Colon (tissue), 2 donors: ENCODE measurements around the gene GMPR2.

Source experiments
- FAIRE-seq: peaks from 2 replicates; lab custom pipeline; 2012; peaks lifted over from hg19 to GRCh38; lab: Jason Lieb, UNC
- donor health status: control.
- donor health status: control.

GMPR2 gene

DNA sequence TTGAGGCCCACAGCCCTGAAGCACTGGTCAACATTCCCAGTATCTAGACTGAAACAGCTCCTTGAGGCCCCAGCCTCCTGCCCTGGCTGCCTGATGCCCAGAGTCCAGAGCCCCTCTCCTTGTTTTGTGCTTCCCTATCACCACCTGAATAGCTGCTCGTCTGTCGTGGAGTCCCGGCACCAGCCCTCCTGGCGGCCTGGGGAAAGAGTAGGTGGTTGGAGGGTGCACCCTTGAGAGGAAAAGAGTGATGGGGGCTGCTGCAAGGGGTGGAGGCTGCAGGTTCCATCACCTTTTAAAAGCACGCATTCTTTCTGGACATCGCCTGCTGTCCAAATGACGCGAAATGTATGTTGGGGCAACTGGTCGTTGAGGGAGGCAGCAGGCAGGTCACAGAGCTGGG is 35.5 kb downstream of the GMPR2 start:
- FAIRE-seq, result no peak

DNA sequence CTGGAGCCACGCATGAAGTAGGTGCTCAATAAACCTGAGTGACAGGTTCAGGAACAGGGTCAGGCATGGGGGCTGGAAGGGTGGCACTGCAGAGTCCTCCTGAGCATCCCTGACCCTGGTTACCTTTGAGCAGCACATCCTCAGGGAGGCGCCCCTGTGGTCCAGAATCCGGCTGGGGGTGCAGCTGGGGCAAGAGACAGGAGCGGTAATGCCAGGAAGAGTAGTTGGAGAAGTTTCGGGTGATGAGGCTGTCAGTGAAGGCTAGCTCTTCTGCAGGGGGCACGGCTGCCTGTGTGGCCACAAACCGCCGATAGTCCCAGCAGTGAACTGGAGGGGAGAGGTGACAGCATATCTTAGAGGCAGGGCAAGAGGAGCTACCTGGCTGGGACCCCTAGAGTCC is 36.6 kb downstream of the GMPR2 start:
- FAIRE-seq, result no peak

DNA sequence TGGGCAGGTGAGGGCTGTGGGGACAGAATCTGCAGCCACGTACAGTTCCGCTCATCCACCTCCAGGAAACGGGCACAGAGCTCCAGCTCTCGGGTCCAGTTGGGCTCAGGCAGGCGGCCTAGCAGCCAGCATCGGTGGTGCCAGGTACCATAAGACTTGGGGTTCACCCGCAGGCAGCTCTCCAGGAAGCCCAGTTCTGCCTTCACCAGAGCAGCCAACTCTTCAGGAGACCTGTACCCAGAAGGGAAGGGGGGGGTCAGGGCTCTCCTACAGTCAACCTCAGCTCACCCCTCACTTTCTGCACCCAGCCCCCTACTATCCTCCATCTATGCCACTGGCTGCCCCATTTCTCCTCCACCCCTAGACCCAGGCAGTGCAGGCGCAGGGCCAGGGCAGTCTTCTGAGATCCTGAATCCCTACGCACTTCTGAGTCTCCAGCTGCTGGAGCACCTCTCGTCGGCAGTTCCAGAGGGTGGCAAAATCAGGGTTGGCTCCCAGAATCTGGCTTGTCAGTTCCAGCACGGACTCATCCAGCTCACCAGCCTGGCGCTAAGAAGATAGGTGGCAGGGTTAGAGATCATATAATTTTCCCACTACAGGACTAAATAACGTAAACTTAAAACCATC is 37.3 kb downstream of the GMPR2 start:
- FAIRE-seq, result no peak

DNA sequence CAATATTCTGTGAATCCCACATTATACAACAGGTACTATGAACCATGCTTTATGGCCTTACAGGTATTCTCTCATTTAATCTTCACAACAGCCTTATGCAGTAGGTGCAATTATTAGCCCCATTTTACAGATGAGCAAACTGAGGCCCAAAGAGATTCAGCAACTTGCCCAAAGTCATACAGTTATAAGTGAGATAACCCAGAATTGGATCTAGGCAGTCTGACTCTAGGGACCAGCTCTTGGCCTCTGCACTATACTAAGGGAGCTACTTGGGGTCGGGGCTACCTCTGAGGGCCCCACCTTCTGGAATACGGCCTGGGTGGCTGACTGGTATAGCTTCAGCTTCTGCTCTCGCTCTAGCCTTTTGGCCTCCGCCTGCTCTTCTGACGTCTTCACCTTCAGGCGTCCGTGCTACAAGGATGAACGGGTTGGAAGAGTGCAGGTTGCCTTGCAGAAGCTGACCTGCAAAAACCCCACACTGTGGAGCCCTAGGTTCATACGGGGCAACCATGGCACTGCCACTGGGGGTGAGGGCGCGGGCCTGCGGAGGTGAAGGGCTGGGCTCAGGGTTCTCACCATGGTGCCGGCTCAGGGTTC is 37.9 kb downstream of the GMPR2 start:
- FAIRE-seq, result no peak

DNA sequence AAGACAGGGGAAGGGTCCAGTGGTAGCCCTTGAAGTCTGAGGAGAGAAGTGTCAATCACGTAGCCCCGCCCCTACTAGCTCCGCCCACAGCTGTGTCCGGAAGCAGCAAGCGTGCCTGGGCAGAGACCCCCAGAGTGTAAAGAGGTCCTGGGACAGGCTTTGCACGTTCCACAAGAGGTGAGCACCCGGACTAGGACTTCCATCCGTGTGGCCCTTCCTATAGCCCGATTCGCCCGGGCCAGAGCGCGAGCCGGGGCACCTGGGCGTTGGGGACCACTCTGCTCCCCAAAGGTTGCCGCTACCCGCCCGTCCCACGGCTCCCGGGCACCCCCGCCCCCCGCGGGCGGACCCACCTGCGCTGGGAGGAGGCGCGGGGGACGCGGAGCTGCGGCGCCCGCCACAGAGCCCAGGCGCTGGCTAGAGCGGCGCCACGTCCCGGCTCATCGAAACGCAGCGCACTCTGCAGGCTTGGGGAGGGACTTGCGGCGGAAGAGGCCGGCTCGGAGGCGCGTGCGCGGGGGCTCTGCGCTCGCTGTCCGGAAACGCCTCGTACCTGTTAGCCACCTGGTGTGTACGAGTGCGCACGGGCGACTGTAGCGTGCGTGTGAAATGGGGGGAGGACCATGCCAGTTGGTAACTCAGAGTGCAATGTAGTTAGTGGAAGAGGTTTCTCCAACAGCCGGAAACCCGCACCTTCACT is 38.6 kb downstream of the GMPR2 start, which contains the start of gene RABGGTA:
RABGGTA (minus strand) TSS at position 464 of the 700 bp plus-strand sequence. CDS start 482 bp downstream, outside the sequence.
- no peak for FAIRE-seq

DNA sequence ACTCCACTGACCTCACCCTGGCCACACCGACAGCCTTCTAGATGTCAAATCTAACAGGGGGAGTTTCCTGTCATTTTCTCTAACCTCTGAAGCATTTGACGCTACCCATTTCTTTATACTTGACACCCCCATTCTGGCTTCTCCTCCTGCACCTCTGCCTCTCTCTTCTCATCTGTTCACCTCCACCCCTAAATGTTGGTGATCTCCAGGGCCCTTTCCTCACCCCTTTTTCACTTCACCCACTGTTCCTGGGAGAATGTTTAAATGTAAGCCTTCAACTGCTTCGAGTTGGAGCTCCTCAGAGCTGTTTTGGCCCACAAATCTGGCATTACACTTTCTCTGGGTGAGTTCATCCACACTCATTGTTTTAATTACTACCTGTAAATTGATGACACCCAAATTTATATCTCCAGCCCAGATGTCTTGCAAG is 39.1 kb downstream of the GMPR2 start:
- FAIRE-seq, result no peak

DNA sequence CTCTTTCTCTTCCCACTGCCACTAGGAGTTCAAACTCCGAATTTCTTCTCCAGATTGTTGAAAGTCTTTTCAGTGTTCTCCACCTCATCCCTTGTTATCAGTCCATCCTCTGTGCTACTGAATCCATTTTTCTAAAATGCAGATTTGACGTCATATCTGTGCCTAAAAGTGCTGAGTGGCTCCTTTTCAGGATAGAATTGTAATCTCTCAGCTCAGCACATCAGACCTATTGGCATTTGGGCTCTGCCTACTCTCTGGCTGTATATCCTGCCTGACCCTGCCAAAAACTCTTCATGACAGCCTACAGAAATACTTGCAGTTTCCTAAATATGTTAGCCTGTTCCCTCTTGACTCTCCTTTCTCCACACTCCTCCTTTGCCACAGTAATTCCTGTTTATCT is 39.7 kb downstream of the GMPR2 start:
- no peak for FAIRE-seq

DNA sequence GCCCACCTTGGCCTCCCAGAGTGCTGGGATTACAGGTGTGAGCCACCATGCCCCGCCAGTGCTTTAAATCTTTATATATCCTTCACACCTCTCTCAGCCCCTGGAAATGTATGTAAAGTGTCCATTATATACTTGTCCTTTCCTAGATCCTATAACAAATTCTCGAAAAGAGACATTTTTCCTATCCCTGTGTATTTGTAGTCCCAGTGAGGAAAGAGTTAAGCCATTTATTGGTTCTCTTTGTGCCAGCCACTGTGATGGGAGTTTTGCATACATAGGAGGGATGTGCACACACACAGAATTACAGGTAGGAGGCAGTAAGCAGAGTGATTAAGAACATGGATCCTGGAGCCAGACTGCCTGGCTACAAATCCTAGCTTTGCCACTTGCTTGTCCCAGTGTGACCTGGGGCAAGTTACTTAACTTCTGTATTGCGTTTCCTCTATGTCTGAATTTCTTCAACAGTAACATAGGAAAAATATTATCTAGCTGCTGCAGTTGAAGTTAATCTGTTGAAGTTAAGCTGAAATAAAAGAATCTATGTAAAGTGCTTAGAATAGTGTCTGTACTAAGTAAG is 40.8 kb downstream of the GMPR2 start:
- no peak for FAIRE-seq

DNA sequence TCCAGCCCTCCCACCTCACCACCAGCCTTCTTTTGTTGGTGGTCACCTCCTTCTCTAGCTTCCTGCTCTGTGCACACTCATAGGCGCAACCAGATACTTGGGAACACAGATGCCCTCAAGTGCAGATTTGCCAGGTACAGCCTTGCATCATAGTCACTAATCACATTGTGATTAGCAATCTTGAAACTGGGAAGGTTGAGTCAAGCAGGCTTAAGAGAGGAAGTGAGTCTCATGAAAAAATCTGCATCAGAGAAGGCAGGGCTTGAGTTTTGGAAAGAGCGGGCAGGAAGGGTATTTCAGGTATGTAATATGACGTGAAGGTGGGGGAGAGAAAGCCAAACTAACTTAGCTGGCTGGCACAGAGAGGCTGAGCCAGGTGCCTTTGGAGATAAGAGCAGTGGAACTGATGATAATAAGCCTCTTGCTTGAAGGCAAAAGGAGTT is 41.4 kb downstream of the GMPR2 start:
- FAIRE-seq, result no peak

DNA sequence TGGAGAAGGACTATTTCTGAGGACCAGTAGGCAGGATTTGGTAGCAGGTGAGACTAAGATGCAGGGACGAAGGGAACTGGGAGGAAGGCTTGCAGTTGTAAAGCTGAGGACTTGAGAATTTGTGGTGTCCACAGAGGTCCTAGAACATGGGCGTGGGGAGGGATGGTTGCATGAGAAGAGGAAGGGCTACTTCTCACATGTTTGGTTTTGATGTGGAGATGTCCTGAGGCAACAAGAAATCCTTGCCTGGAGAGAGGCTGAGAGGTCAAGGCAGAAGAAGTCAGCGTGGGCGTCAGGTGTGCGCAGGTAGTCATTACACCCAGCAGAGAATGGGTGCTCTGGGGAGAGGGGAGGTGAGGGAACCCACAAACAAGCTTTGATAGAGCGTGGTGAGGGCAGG is 44.3 kb downstream of the GMPR2 start:
- FAIRE-seq, result no peak

DNA sequence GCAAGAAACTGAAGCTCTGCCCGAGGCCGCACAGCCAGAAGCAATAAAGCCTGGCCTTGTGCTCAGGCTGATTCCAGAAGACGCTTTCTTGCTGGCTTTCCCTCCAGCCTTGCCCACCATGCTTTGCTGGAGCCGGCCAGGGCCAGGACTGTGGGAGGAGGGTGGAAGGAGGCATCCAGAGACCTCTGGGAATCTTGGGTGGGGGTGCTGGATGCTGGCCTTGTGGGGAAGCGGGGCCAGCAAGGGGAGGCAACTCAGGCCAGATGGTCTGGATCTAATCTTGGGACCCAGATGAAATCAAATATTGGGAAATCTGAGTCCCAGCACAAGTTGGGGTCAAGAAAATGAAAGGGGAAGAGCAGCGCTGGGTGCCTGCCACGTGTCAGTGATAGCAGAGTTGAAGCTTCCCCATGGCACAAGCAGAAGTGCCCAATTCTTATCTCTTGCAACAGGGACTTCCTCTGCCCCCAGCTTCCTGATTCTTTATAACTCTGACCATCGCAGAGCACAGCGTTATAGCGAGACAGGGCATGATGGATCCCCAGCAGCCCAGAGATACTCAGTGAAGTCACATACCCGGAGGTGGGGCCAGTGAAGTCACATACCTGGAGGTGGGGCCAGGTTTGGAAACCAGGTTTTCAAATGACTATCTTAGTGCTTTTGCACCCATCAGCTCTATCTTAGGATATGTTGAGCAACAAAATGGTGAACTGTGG is 45.0 kb downstream of the GMPR2 start:
- no peak for FAIRE-seq

DNA sequence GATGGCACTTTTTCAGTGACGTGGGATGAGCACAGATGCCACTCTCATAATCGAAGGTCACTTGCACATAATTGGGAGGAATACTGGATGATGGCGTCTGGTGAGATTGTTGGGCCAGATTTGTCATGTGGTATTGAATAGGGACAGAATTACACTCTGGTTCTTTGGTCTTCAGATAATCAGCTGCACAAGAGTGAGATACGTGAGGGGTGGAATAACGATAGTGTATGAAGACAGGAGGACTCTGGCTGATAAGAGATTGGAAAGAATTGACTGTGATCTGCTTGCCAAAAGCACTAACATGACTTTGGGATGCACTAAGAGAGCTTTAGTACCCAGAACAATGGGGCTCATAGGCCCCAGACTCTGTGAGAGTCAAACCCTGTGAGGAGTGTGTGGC is 45.7 kb downstream of the GMPR2 start:
- FAIRE-seq, result no peak

DNA sequence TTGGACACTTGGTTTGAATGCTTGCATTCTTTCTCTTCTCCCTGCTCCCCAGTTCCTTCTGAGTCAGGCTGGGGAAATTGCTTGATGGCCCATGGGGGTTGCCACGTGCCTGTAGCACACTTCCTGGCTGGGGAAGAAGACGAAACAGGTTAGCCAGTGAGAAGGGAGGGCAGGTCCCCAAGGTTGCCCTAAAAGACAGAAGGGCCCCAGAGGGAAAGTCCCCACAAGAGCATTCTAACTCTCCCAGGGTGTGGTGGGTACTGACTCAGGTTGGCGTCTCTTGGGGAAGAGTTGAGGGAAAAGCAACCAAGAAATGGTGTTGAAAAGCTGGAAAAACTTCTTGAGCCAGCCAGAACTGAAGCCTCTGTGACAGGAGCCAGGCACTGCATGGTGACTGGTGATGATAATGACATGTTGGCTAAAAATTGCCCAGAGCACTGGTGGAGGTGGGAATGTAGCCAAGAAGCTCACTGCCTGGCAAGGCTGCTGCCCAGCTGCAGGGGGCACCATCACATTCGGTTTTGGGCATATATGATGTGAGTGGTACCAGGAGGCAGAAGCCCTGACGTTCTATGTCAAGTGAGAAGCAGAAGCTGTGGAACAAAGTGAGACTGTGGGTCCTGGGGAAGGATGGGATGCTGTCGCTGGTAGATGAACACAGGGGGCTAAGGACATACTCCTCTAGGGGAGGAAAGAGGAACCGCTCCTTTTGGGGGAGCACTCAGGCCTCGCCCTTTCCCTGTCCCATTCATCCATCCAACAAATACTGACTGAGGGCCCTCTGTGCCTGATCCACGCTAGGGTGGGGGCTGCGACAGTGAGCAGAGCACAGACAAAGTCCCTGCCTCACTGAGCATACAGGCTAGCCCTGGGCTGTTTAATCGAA is 46.8 kb downstream of the GMPR2 start:
- FAIRE-seq, result no peak

DNA sequence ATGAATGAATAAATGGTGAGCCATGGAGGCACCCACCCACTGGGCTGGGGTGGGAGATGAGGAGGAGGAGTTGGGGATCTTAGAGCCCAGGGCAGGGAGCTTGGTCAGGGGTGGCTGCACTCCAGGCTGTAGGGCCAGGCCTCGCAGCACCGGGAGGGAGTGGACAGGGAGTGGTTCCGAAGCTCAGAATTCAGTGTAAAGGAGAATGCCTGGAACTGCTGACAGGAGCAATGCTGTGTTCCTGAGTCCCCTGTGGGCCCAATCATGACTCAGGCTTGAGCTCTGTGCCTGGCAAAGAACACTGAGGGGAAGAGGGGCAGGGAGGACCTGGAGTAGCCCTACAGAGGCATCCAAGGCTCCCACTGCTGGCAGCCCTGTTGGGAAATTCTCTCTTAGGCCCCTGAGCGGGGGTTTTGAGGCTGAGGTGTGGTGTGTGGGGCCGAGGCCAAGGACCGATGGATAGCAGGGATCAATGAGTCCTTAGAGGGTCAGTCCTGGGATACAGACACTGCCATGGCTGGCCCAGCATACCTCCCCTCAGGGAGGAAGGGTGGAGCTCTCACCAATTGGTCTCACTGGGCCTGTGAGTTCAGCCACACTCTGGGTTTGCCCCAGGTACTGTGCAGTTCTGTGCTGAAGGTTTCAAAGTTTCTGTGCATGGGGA is 48.2 kb downstream of the GMPR2 start:
- FAIRE-seq, result no peak

DNA sequence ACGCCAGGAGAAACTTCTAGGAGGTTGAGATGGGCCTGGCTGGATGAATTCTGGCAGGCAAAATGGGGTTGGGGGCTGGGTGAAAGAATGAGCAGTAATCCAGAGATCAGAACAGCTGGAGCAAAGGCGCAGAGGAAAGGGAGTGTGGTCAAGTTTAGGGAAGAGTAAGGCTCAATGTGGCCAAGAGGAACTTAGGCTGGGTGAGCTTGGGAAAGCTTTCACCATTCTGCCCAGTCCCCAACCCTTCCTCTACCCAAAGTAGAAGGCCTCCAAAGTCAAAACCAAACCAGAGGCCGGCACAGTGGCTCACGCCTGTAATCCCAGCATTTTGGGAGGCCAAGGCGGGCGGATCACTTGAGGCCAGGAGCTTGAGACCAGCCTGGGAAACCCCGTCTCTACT is 48.9 kb downstream of the GMPR2 start:
- no peak for FAIRE-seq

DNA sequence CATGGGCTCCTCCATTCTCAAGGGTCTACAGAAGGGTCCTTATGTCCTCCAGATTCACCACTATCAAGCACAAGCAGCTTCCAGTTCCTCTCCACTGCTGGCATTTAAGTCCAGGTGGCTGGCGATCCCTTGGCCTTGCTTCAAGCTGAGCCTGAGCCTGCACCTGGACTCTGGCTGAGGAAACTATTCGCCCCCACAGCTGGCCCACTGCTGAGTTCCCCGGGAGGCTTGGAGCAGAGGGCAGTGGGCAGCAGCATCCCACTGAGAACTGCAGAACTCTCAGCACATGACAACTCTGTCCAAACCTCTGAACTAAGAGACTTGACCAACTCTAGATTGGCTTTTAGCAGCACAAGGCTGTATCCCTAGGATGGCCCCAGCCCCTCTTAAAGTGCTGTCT is 50.0 kb downstream of the GMPR2 start:
- FAIRE-seq, result no peak

DNA sequence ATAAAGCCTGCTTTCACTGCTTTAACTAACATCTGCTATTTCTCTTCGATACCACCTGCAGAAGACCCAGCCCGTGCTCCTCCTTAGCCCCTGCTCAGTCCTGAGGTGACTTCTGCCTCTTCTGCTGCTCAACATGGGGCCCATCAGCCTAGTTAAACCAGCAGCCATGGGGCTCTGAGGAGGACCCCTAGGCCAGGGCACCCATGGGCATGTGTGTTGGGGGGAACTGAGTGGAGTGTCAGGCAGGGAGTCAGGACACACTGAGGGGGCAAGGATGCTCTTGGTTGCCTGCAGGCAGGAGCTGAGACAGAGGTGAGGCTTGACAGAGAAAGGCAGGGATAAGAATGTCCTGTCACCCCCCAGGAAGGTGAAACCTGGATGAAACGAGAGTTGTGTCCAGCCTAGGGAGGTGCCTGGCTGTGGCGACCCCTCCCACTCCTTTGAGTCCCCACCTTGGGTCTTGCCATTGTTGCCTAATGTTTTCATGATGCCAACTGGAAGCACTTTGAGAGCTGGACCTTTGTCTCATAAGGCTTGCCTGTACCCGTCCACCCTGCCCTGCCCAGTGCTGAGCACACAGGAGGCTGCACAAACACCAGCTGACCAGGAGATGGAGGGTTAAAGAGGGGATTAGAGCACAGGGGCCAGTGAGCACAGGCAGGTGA is 51.2 kb downstream of the GMPR2 start:
- FAIRE-seq, result no peak

DNA sequence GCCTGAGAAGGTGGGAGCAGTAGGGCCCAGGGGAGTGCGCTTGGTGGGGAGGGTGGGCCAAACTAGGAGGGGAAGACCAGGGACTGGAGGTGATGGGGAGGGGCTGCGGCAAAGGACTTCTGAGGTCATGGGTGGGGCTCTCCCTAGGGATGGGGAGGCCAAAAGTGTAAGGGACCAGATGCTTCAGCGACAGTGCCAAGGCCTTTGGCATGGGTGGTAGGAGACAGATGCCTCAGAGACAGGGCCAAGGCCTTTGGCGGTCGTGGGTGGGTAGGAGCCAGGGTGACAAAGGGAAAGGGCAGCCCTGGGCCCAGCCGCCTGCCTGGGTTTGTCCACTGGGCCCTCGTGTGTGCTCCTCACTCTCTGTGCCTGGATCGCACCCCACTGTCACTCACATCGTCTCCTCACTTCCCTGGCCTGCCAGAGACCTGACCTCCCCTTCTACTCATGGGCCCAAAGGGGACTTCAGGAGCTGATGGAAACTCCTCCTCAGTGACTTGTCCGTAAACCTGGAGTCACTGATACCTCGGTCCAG is 51.8 kb downstream of the GMPR2 start:
- FAIRE-seq, result no peak

DNA sequence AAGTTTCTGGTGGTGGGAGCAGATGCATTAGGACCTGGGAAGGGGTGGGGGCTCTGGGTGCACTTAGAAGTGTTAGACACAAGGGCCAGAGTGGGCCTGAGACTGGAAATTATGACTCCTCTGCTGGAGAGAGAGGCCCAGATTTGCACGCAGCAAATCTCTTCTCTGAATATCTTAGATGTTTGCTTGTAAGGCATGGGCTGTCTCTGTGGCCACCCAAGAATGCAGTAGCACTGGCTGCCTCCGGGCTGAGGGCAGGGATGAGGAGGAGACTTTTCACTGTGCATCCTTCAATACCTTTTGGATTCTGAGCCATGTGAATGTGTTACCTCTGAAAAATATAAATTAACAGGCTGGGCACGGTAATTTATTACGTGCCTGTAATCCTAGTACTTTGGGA is 52.6 kb downstream of the GMPR2 start:
- no peak for FAIRE-seq

DNA sequence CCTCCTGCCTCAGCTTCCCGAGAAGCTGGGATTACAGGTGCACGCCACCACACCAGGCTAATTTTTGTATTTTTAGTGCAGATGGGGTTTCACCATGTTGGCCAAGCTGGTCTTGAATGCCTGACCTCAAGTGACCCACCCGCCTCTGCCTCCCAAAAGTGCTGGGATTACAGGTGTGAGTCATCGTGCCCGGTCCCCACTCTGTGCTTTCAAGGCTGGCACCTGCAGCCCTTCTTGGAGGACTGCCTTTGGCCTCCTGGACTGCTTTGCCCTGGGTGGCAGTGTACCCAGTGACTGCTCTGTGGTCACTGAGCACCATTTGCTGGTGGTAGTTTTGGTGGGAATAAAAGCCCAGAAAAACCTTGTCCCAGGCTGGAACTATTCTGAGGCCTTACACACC is 54.3 kb downstream of the GMPR2 start:
- no peak for FAIRE-seq
